ENCODE data around the gene CUEDC1.

Gene CUEDC1

DNA sequence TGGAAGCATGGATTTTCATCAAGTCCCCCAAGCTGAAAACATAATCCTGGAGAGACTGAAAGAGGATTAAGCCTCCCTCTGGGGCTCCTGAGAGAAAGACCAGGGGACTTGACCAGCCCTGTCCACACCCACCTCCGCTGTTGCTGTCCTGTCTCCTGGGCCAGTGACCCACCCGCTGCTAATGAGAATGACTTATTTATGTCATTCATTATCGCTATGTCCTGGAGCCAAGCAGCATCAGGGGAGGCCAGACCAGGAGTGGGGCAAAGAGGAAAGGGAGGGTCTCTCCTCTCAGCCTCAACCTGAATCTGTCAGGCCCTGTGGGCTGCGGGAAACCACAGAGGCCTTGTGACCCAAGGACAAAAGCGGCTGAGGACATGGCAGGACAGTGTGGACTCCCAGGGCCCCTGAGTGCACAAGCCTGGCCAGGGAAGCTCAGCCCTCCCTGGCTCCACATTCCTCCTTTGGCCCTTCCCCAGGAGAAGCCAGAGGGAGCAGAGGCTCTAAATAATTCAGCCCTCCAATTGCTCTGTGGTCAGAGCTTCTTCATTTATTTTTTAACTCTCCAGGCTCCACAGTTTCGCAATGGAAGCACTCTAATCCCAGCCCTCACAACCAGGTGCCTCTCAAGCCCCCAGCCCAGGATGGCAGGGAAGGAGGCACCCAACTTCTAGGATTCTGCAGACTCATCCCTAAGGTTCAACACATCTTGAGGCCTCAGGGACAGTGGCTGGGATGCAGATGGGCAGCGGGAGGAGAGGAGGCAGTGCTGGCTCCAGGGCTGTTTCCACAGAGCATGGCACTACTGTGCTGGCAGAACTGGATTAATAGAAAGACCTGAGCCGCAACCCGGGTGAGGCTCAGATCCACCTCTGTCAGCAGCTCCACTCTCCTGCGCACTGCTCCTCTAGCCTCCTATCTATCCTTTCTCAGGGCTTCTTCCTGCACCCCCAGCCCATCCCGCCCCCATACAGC, 19.1 kb downstream of the CUEDC1 start:
- no peaks in the 10 kb centered on the region for H3K79me2 ChIP-seq (ENCODE audit: low read length)
- H3K36me3 ChIP-seq (replicated peaks; ENCODE audit: insufficient read depth, low read length), result no peaks in the 10 kb centered on the region
- no peak overlapping the region for H3K4me3 ChIP-seq (ENCODE audit: low read length)
- peaks cover 21% of the 10 kb centered on the region for H3F3A ChIP-seq (ENCODE audit: insufficient read depth, low read length)
- no peaks in the 10 kb centered on the region for H3K9me2 ChIP-seq (replicated peaks; ENCODE audit: insufficient read depth, low read length)
- H3K4me1 ChIP-seq (ENCODE audit: low read length), result peaks cover 21% of the 10 kb centered on the region
- H3K9ac ChIP-seq (ENCODE audit: low read length), result no peak overlapping the region
- H3K4me2 ChIP-seq (ENCODE audit: low read depth, low read length), result no peak overlapping the region
- H3K9me3 ChIP-seq (replicated peaks; ENCODE audit: insufficient read depth, low read length), result no peaks in the 10 kb centered on the region
- H3K27me3 ChIP-seq (replicated peaks; ENCODE audit: insufficient read depth, low read length), result 0 out of 2 replicates have a peak, but pooled peaks cover under 1% of the 10 kb centered on the region
- H2AFZ ChIP-seq (ENCODE audit: low read length), result no peak overlapping the region
- no peak overlapping the region for H3K27ac ChIP-seq (ENCODE audit: low read length)
- TF ChIP-seq EZH2phosphoT487 (IDR thresholded peaks at IDR 0.05; ENCODE audit: low read length), result no peak
- TF ChIP-seq, protein P1, sequence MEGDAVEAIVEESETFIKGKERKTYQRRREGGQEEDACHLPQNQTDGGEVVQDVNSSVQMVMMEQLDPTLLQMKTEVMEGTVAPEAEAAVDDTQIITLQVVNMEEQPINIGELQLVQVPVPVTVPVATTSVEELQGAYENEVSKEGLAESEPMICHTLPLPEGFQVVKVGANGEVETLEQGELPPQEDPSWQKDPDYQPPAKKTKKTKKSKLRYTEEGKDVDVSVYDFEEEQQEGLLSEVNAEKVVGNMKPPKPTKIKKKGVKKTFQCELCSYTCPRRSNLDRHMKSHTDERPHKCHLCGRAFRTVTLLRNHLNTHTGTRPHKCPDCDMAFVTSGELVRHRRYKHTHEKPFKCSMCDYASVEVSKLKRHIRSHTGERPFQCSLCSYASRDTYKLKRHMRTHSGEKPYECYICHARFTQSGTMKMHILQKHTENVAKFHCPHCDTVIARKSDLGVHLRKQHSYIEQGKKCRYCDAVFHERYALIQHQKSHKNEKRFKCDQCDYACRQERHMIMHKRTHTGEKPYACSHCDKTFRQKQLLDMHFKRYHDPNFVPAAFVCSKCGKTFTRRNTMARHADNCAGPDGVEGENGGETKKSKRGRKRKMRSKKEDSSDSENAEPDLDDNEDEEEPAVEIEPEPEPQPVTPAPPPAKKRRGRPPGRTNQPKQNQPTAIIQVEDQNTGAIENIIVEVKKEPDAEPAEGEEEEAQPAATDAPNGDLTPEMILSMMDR (IDR thresholded peaks at IDR 0.05; ENCODE audit: low read length), result no peak
- TF ChIP-seq EZH2 (optimal IDR thresholded peaks at IDR 0.05; ENCODE audit: low read depth, low read length), result no peak
- no peak for DNase-seq
- H4K20me1 ChIP-seq (ENCODE audit: insufficient read depth, low read length), result no peaks in the 10 kb centered on the region

DNA sequence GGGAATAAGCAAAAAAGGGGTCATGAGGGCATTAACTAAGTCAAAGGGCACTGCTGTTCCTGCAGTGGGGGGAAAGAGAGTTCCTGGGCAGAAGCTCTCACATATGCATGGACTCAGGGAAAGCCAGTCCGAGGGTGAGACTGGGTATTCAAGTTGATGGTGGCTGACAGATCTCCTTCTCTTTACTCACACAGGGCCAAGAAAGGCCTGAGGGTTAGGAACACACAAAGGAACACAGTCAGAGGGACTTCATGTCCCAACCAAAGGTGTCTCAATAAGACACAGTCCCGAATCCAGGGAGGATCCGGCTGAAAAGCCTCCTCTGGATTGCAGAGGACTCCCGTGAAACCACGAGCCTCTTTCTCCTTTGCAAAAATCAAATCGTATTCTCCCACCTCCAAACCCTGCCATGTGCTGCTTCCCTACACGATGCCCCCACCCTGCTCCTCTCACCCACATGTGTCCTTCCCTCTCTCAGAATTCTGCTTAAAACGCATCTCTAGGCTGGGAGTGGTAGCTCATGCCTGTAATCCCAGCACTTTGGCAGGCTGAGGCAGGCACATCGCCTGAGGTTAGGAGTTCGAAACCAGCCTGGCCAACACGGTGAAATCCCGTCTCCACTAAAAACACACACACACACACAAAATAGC, 23.6 kb downstream of the CUEDC1 start:
- H3F3A ChIP-seq (ENCODE audit: insufficient read depth, low read length), result no peaks in the 10 kb centered on the region
- H4K20me1 ChIP-seq (ENCODE audit: insufficient read depth, low read length), result no peaks in the 10 kb centered on the region
- H3K9me2 ChIP-seq (replicated peaks; ENCODE audit: insufficient read depth, low read length), result no peaks in the 10 kb centered on the region
- H3K4me1 ChIP-seq (ENCODE audit: low read length), result no peaks in the 10 kb centered on the region
- peaks cover 23% of the 10 kb centered on the region; the same call in 1 of the 2 replicates for H3K27me3 ChIP-seq (replicated peaks; ENCODE audit: insufficient read depth, low read length)
- H2AFZ ChIP-seq (ENCODE audit: low read length), result no peak overlapping the region
- no peaks in the 10 kb centered on the region for H3K79me2 ChIP-seq (ENCODE audit: low read length)
- no peak overlapping the region for H3K4me2 ChIP-seq (ENCODE audit: low read depth, low read length)
- no peak for DNase-seq
- H3K9ac ChIP-seq (ENCODE audit: low read length), result no peak overlapping the region
- no peak for TF ChIP-seq EZH2phosphoT487 (IDR thresholded peaks at IDR 0.05; ENCODE audit: low read length)
- TF ChIP-seq EZH2 (optimal IDR thresholded peaks at IDR 0.05; ENCODE audit: low read depth, low read length), result no peak
- TF ChIP-seq, protein P1 (IDR thresholded peaks at IDR 0.05; ENCODE audit: low read length), result no peak
- H3K27ac ChIP-seq (ENCODE audit: low read length), result no peak overlapping the region
- no peak overlapping the region for H3K4me3 ChIP-seq (ENCODE audit: low read length)
- no peaks in the 10 kb centered on the region for H3K36me3 ChIP-seq (replicated peaks; ENCODE audit: insufficient read depth, low read length)
- H3K9me3 ChIP-seq (replicated peaks; ENCODE audit: insufficient read depth, low read length), result no peaks in the 10 kb centered on the region

DNA sequence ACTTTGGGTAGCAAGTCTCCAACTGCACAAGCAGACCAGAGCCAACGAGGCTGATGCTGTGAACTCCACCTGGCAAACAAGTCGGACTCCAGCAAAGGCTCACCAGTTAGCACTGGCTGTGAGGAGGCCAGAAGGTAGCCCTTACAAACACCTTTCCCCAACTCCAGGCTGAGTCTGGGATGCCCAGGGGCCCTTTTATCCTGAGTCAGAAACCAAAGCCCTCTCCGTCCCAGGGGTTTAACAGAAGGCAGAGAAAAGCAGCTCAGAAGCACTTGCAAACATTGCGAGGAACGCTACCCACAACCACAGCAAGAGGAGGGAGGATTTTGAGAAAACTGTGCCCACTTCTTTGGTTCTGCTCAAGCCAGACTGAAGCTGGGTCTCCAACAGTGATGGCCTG, 25.0 kb downstream of the CUEDC1 start:
- Histone ChIP-seq H3K79me2 (ENCODE audit: low read length) (no peaks in the 10 kb centered on the region), H3K36me3 (replicated peaks; ENCODE audit: insufficient read depth, low read length) (no peaks in the 10 kb centered on the region), H3K27ac (ENCODE audit: low read length) (no peak overlapping the region), H2AFZ (ENCODE audit: low read length) (no peak overlapping the region), H3K4me3 (ENCODE audit: low read length) (no peak overlapping the region), H3K9me3 (replicated peaks; ENCODE audit: insufficient read depth, low read length) (no peaks in the 10 kb centered on the region), H3K9ac (ENCODE audit: low read length) (no peak overlapping the region), H3K4me1 (ENCODE audit: low read length) (no peaks in the 10 kb centered on the region), H3K27me3 (replicated peaks; ENCODE audit: insufficient read depth, low read length) (peaks cover 28% of the 10 kb centered on the region), H4K20me1 (ENCODE audit: insufficient read depth, low read length) (no peaks in the 10 kb centered on the region), H3K9me2 (replicated peaks; ENCODE audit: insufficient read depth, low read length) (no peaks in the 10 kb centered on the region), H3F3A (ENCODE audit: insufficient read depth, low read length) (no peaks in the 10 kb centered on the region), H3K4me2 (ENCODE audit: low read depth, low read length) (no peak overlapping the region)
- DNase-seq, result no peak
- TF ChIP-seq, protein P1 (IDR thresholded peaks at IDR 0.05; ENCODE audit: low read length), result no peak
- no peak for TF ChIP-seq EZH2phosphoT487 (IDR thresholded peaks at IDR 0.05; ENCODE audit: low read length)
- TF ChIP-seq EZH2 (optimal IDR thresholded peaks at IDR 0.05; ENCODE audit: low read depth, low read length), result no peak

Measured in MM.1S (cell line).